Keratinocyte (primary cell): ENCODE measurements around the gene DLGAP1. TPM values are rescaled to one million over a fixed set of nuclear protein-coding genes. Genes with fewer than 3 reads are reported as not detected.

Experiments used
- DNase-seq: peaks from one replicate; pipeline ENCODE4 v3.0.0-alpha.2; 2011; ENCODE audit warnings: low read depth, missing footprints, low spot score
- FAIRE-seq: peaks from 2 replicates; lab custom pipeline; 2011; peaks lifted over from hg19 to GRCh38; lab: Jason Lieb, UNC
- H2AFZ ChIP-seq: 2 replicates; pipeline ENCODE4 v1.6.0; 2012; ENCODE audit warnings: low read length, control low read depth, inconsistent platforms; ENCODE audit not compliant: control insufficient read depth
- H3K27ac ChIP-seq: 2 replicates; pipeline ENCODE4 v1.5.1; 2011; ENCODE audit warnings: low read length; ENCODE audit not compliant: control insufficient read depth, insufficient read depth
- H3K27me3 ChIP-seq: 3 replicates; pipeline ENCODE4 v1.6.0; 2011; ENCODE audit warnings: low read length; ENCODE audit not compliant: control insufficient read depth, insufficient read depth; ENCODE audit errors: extremely low read depth
- H3K36me3 ChIP-seq, 2 experiments: 2 replicates in 1 of 2; 3 replicates in 1 of 2; pipeline ENCODE4 v1.5.1; 2011; ENCODE audit warnings: low read length in 2 of 2, mild to moderate bottlenecking in 1 of 2; ENCODE audit not compliant: control insufficient read depth in 2 of 2, insufficient read depth in 2 of 2; ENCODE audit errors: extremely low read depth in 1 of 2
- H3K4me1 ChIP-seq: 3 replicates; pipeline ENCODE4 v1.5.1; 2011; ENCODE audit warnings: low read length; ENCODE audit not compliant: control insufficient read depth, insufficient read depth; ENCODE audit errors: extremely low read depth
- H3K4me2 ChIP-seq: 3 replicates; pipeline ENCODE4 v1.6.0; 2011; ENCODE audit warnings: low read depth, low read length; ENCODE audit not compliant: control insufficient read depth, insufficient read depth; ENCODE audit errors: extremely low read depth
- H3K4me3 ChIP-seq, 3 experiments: fragments of 200-600 bp in 1 of 3; sonication (generic) in 1 of 3; 2 replicates in 2 of 3; 3 replicates in 1 of 3; pipeline ENCODE4 v1.5.1; 2011 to 2016; ENCODE audit warnings: low read length in 3 of 3, mild to moderate bottlenecking in 3 of 3, control low read depth in 2 of 3, inconsistent platforms in 1 of 3, low read depth in 1 of 3, mixed read lengths in 1 of 3, mixed run types in 1 of 3, moderate library complexity in 1 of 3; ENCODE audit not compliant: control insufficient read depth in 2 of 3, insufficient read depth in 2 of 3; ENCODE audit errors: extremely low read depth in 1 of 3
- H3K79me2 ChIP-seq: 2 replicates; pipeline ENCODE4 v1.6.0; 2012; ENCODE audit warnings: low read length; ENCODE audit not compliant: control insufficient read depth, insufficient read depth
- H3K9ac ChIP-seq: 3 replicates; pipeline ENCODE4 v1.6.0; 2011; ENCODE audit warnings: low read length; ENCODE audit not compliant: control insufficient read depth, insufficient read depth; ENCODE audit errors: extremely low read depth
- H3K9me1 ChIP-seq: 3 replicates; pipeline ENCODE4 v1.6.0; 2011; ENCODE audit warnings: low read length; ENCODE audit not compliant: control insufficient read depth, insufficient read depth; ENCODE audit errors: extremely low read depth
- H3K9me3 ChIP-seq: 2 replicates; pipeline ENCODE4 v1.5.1; 2012; ENCODE audit warnings: low read depth, low read length; ENCODE audit not compliant: control insufficient read depth
- H4K20me1 ChIP-seq: 3 replicates; pipeline ENCODE4 v1.6.0; 2011; ENCODE audit warnings: low read length; ENCODE audit not compliant: control insufficient read depth, insufficient read depth; ENCODE audit errors: extremely low read depth
- EZH2 ChIP-seq: IDR thresholded peaks from one replicate; pipeline ENCODE4 v1.6.1; 2012; ENCODE audit warnings: inconsistent platforms, mild to moderate bottlenecking, low read length, moderate library complexity
- dilution Hi-C: fragments of 300-500 bp; cut with MboI; formaldehyde crosslinking; loops from one replicate; pipeline ENCODE4 v1.7.0; 2020; ENCODE audit warnings: low sequenced_read_pairs; ENCODE audit not compliant: extremely low pct_ligation_motif_present
- polyA plus RNA-seq, 5 experiments: library from polyadenylated mRNA; depleted of rRNA in 3 of 5; stranded (reverse) in 3 of 5; stranded (forward) in 1 of 5; unstranded in 1 of 5; fragments of >200 nt; gene quantifications; 1 replicate in 1 of 5; 2 replicates in 3 of 5; 3 replicates in 1 of 5; pipeline versions ENCODE4 v1.2.1 to v1.2.3, GENCODE V29; 2011 to 2012; ENCODE audit warnings: missing spikeins in 2 of 5, low read depth in 1 of 5, low replicate concordance in 1 of 5
- TF ChIP-seq, protein P1 (sequence below), 3 experiments: IDR thresholded peaks in 1 of 3; conservative IDR thresholded peaks in 1 of 3; optimal IDR thresholded peaks in 1 of 3; 2 replicates in 2 of 3; 3 replicates in 1 of 3; pipeline versions ENCODE3 to v1.5.1; 2011; ENCODE audit warnings: low read length in 3 of 3, mild to moderate bottlenecking in 3 of 3, moderate library complexity in 2 of 3, control low read depth in 1 of 3, inconsistent platforms in 1 of 3; ENCODE audit not compliant: insufficient read depth in 2 of 3; ENCODE audit errors: extremely low read depth in 1 of 3

DLGAP1 gene
- polyA plus RNA-seq, 1 donor (not counting 4 experiments of a cell fraction or from before 2014, with no cell fraction given): not detected

DNA sequence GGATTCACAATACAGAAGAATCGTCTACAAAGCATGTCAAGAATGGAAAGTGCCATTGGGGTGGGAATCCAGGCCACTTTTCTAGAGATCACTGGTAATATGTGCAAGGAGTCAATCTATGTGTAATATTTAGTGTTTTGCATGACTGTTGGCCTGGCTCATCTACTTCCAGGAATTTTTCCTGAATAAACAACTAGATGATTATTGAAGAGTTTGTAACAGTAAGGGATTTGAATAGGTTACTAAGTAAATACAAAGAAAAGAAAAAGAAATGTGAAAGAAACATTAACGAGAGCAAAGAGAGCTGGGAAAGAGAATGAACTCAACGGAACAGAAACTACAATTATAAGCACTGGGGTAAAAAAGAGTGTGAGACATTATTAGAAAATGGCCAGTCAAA is 599.1 kb downstream of the DLGAP1 start:
- no peak for DNase-seq
- Histone ChIP-seq H4K20me1 (no peaks in the 10 kb centered on the region), H3K36me3 (no peaks in the 10 kb centered on the region), H3K4me3 (no peak overlapping the region), H3K4me1 (no peaks in the 10 kb centered on the region), H3K79me2 (no peaks in the 10 kb centered on the region), H3K4me2 (no peak overlapping the region), H3K27me3 (no peaks in the 10 kb centered on the region), H3K9me3 (no peaks in the 10 kb centered on the region), H3K9ac (no peak overlapping the region), H3K9me1 (no peaks in the 10 kb centered on the region), H2AFZ (no peak overlapping the region), H3K27ac (no peak overlapping the region)
- no peak for FAIRE-seq
- dilution Hi-C loops: no loop called here
- TF ChIP-seq, protein P1, sequence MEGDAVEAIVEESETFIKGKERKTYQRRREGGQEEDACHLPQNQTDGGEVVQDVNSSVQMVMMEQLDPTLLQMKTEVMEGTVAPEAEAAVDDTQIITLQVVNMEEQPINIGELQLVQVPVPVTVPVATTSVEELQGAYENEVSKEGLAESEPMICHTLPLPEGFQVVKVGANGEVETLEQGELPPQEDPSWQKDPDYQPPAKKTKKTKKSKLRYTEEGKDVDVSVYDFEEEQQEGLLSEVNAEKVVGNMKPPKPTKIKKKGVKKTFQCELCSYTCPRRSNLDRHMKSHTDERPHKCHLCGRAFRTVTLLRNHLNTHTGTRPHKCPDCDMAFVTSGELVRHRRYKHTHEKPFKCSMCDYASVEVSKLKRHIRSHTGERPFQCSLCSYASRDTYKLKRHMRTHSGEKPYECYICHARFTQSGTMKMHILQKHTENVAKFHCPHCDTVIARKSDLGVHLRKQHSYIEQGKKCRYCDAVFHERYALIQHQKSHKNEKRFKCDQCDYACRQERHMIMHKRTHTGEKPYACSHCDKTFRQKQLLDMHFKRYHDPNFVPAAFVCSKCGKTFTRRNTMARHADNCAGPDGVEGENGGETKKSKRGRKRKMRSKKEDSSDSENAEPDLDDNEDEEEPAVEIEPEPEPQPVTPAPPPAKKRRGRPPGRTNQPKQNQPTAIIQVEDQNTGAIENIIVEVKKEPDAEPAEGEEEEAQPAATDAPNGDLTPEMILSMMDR (optimal IDR thresholded peaks at IDR 0.05 in 1 of 3, IDR thresholded peaks at IDR 0.05 in 1 of 3, conservative IDR thresholded peaks at IDR 0.05 in 1 of 3; ENCODE audit: extremely low read depth in 1 of 3, insufficient read depth in 2 of 3, low read length in 3 of 3): no peak
- TF ChIP-seq EZH2: no peak

- dilution Hi-C loops: no loop called here
- Histone ChIP-seq H3K4me2 (no peak overlapping the region), H3K79me2 (no peaks in the 10 kb centered on the region), H3K4me3 (no peak overlapping the region), H3K36me3 (no peaks in the 10 kb centered on the region), H3K4me1 (no peaks in the 10 kb centered on the region), H3K9ac (no peak overlapping the region), H3K9me3 (no peaks in the 10 kb centered on the region), H2AFZ (no peak overlapping the region), H3K9me1 (no peaks in the 10 kb centered on the region), H4K20me1 (no peaks in the 10 kb centered on the region), H3K27ac (no peak overlapping the region), H3K27me3 (no peaks in the 10 kb centered on the region)
- no peak for FAIRE-seq
- DNase-seq: no peak
- TF ChIP-seq EZH2: no peak
- TF ChIP-seq, protein P1 (optimal IDR thresholded peaks at IDR 0.05 in 1 of 3, IDR thresholded peaks at IDR 0.05 in 1 of 3, conservative IDR thresholded peaks at IDR 0.05 in 1 of 3; ENCODE audit: extremely low read depth in 1 of 3, insufficient read depth in 2 of 3, low read length in 3 of 3): no peak
Observed at GRCh38 chr18:3852321-3852720, 602.8 kb downstream of the DLGAP1 start.
